GM12873 (cell line): Measurements from ENCODE around the gene TBL2.

ENCODE experiments used
- TF ChIP-seq, protein P1 (sequence below): IDR thresholded peaks from 2 replicates; pipeline ENCODE4 v1.5.1; 2012; ENCODE audit warnings: low read depth, mild to moderate bottlenecking, moderate library complexity, low read length, control low read depth; ENCODE audit not compliant: insufficient read depth; ENCODE audit errors: missing control alignments

TBL2 gene

DNA sequence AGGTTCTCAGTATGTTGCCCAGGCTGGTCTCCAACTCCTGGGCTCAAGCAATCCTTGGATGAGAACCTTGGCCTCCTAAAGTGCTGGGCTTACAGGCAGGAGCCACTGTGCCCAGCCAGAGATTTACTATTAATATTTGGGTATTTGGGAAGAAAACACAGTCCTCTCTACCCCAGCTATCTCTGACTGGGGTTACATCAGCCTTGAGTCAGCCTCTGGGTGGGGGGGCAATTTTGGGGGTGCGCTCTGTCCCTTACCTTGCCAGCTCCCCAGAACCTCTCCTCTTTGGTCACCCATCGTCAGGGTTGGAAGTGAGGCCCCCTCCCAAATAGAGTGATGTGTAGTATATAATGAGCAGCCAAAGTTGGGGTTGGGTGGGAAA is 44.1 kb upstream of the TBL2 start:
- TF ChIP-seq, protein P1, sequence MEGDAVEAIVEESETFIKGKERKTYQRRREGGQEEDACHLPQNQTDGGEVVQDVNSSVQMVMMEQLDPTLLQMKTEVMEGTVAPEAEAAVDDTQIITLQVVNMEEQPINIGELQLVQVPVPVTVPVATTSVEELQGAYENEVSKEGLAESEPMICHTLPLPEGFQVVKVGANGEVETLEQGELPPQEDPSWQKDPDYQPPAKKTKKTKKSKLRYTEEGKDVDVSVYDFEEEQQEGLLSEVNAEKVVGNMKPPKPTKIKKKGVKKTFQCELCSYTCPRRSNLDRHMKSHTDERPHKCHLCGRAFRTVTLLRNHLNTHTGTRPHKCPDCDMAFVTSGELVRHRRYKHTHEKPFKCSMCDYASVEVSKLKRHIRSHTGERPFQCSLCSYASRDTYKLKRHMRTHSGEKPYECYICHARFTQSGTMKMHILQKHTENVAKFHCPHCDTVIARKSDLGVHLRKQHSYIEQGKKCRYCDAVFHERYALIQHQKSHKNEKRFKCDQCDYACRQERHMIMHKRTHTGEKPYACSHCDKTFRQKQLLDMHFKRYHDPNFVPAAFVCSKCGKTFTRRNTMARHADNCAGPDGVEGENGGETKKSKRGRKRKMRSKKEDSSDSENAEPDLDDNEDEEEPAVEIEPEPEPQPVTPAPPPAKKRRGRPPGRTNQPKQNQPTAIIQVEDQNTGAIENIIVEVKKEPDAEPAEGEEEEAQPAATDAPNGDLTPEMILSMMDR: no peak

DNA sequence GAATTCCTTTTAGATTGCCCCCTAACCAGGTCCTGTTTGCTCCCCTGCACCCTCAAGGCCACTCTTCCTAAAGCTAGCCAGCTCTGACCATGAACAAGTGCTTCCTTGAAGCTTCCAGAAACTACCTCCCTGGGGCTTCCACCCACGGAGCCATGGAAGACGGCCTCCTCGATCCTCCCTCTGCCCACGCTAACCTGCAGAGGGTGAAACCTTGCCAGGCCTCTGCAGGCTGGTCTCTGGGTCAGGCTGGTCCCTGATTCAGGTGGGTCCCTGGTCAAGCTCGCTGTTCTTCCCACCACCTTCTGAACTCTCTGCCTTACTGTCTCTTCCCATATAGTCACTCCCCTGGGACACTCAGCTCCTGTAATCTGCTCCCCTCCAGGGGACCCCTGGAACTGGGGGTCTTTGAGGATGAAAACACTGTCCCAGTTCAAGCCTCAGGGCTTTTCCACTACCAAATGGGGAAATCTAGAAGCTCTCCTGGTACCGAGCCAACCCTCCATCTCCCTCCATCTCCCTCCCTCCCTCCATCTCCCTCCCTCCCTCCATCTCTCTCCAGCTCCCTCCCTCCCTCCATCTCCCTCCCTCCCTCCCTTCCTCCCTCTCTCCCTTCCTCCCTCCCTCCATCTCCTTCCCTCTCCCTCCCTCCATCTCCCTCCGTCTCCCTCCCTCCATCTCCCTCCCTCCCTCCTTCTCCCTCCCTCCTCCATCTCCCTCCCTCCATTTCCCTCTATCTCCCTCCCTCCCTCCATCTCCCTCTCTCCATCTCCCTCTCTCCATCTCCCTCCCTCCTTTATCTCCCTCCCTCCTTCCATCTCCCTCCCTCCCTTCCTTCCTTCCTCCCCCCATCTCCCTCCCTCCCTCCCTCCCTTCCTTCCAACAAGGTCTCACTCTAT is 43.0 kb upstream of the TBL2 start:
- TF ChIP-seq, protein P1: no peak

DNA sequence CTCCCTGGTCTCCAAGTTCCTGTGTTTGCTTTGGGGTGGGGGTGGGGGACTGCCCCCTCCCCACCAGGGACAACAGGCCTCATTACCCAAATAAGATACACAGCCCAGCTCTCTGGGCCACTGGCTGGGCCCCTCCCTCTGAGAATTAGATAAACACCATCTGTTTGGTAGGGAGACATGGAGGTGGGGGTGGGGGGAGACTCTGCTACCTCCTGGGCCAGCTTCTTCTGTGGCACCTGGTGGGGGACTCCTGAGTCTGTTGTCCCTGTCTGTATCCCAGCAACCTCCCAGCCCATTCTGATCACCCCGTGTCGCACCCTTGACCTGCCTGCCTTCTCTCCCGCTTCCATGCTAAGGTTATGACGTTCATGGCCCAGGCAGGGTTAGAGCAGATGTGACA is 40.2 kb upstream of the TBL2 start:
- TF ChIP-seq, protein P1: no peak

DNA sequence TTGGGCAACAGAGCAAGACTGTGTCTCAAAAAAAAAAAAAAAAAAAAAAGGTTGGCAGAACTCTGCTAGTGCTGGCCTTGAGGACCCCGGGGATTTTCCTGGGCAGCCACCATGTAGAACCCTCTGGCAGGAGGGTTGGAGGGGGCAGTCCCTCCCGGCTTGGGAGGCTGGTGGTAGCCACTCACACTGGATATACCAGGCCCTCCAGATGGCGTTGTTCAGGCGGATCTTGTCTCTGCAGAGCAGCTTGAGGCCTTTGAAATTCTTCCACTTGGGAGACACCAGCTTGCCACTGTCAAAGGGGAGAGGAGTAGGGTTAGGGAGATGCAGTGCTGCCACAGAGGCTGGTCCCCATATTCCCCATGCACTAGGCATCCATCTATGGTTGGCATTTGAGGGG is 37.5 kb upstream of the TBL2 start:
- TF ChIP-seq, protein P1: no peak

DNA sequence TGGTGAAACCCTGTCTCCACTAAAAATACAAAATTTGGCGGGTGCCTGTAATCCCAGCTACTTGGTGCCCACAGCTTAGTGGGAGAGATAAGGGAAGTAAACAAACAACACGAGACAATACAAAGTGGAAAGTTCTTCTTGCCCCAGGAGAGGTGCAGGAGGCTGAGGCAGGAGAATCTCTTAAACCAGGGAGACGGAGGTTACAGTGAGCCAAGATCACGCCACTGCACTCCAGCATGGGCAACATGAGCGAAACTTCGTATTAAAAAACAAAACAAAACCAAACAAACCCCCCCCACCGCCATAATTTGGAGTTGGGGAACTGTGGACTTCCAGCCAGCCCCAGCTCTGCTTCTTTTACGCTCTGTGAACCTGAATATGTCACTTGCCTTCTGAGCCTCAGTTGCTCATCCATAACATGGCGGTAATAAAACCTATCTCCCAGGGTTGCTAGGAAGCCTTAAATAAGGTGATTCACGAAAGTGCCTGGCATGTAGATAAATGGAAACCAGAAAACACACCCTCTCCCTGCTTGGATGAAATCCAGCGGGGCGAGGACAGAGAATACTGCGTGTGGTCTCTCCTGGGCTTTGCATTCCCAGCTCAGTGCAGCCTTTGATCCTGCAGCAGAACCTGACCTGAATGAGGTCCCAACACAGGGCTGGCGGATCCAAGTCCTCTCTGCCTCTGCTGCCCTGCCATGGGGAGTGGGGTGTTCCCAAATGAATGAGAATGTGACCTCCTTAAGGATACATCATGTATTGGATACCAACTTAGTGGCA is 35.8 kb upstream of the TBL2 start:
- TF ChIP-seq, protein P1: no peak

DNA sequence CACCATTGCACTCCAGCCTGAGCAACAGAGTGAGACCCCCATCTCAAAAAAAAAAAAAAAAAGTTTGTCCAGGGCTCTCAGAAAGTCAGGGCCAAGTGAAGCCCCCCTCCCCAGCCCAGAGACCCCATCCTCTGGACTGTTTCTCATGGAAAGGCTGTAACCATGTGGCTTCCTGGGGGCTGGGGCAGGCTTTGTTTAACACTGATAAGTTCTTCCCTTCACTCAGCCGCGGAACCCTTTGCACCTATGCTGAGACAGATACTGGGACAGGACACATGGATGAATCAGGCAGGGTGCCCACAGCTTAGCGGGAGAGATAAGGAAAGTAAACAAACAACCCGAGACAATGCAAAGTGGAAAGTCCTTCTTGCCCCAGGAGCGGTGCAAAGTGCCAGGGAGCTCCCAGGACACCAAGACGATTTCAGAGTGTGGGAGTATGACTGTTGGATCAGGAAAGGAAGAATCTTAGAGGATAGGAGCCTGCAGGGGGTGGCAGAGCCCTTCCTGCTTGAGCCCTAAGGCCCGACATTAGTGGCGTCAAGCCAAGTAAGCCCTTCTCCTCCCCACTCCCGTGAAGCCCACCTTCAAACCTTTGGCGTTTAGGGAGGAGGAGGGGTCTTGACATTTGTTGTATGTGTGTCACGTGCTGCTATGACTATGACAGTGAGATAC is 34.4 kb upstream of the TBL2 start:
- TF ChIP-seq, protein P1: no peak
